Skin epidermis (tissue), 12 donors: ENCODE measurements around the gene PFN2.
"Not testable (repeated sequence)": the region's sequence is repeated elsewhere in the genome, so short reads cannot be mapped to it uniquely, and the experiment has no call there.

ENCODE experiments used
- H3K27ac ChIP-seq, 21 experiments: fragments of 200-600 bp; sonication (generic) in 11 of 21; one replicate each; pipeline ENCODE4 v1.5.0; 2020; ENCODE audit warnings: mild to moderate bottlenecking in 3 of 21, inconsistent platforms in 2 of 21, moderate library complexity in 2 of 21
- H3K4me3 ChIP-seq, 7 experiments: fragments of 200-600 bp; sonication (generic) in 2 of 7; one replicate each; pipeline ENCODE4 v1.5.0; 2020; ENCODE audit warnings: inconsistent platforms in 2 of 7, mild to moderate bottlenecking in 2 of 7, moderate library complexity in 1 of 7

PFN2 gene

DNA sequence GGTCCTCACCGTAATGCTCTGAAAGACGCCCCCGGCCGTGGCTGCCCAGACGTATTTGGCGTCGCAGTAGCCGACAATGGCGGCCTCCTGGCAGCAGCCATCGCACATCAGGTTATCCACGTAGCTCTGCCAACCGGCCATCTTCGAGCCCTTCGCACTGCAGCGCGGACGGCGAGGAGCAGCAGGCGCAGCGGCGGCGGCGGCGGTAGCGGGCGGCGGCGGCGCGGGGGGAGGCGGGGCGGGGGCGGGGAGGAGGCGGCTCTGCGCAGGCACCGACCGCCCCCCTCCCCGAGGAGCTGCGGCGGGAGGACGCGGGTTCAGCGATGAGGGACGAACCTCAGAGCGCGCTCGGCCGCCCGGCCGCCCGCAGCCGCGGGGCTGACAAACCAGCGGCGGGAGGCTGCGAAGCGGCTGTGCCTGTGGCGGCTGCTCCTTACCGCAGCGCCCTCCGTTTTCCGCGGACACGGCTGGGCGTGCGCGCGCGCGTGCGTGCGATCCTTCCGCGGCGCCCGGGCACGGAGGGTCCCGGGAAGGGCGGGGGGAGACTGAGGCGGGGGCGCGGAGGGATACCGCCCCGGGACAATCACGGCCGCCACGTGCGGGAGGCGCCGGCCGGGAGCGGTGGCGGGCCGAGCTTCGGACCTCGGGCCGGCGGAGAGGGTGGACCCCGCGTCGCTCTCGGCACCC is at the start of gene PFN2:
Gene PFN2, minus strand, starts transcription at position 180 of the 687 bp plus-strand sequence. Its CDS starts 39 bp downstream, at position 141.
- Histone ChIP-seq H3K27ac (peak within 1 kb of the TSS; percentile 1 to 86 (median 68)), H3K4me3 (peak within 1 kb of the TSS; percentile 49 to 97 (median 77))

DNA sequence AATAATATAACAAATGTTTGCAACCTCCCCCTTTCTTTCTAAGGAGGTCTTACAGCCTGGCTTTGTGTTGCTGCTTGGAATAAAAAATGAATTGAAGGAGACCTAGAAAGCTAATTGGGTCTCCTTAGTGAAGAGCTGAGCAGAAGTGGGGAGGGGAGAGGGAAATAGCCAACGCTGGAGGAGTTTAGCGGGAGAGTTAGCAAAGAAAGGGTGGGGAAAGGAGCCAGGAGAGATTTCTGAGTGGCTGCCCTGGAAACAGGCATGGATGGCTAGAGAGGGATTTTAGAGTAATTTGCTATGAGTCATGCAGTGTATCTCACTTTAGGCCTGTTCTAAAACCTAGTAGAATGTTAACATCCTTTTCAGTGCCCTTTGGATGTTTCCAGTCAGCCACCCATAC is 45.2 kb upstream of the PFN2 start:
- Histone ChIP-seq H3K4me3 (no peak overlapping the region), H3K27ac (no peak overlapping the region)

GRCh38 chr3:150014782-150015181 is 44.1 kb upstream of the PFN2 start:
- Histone ChIP-seq H3K4me3 (no peak overlapping the region), H3K27ac (no peak overlapping the region)

GRCh38 chr3:150013801-150014200 is 43.1 kb upstream of the PFN2 start:
- H3K4me3 ChIP-seq: no peak overlapping the region

DNA sequence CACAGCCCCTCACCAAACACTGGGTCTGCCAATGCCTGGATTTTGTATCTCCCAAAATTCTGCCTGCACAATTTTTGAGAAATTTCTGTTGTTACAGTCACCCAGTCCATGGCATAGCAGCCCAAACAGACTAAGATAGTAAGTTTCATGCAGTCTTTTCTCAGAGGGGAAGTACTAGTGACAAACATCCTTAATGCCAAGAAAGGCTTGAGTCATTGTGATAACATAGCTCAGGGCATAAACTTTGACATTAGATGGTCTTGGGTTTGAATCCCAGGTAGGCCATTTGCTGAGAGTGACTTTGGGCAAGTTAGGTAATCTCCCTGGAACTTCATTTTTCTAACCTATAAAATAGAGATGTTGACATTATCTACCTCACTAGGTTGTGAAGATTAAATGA is 36.1 kb upstream of the PFN2 start:
- Histone ChIP-seq H3K27ac (no peak overlapping the region), H3K4me3 (no peak overlapping the region)

More at GRCh38 chr3:150013801-150014200, 43.1 kb upstream of the PFN2 start:
- no peak overlapping the region for H3K27ac ChIP-seq

DNA sequence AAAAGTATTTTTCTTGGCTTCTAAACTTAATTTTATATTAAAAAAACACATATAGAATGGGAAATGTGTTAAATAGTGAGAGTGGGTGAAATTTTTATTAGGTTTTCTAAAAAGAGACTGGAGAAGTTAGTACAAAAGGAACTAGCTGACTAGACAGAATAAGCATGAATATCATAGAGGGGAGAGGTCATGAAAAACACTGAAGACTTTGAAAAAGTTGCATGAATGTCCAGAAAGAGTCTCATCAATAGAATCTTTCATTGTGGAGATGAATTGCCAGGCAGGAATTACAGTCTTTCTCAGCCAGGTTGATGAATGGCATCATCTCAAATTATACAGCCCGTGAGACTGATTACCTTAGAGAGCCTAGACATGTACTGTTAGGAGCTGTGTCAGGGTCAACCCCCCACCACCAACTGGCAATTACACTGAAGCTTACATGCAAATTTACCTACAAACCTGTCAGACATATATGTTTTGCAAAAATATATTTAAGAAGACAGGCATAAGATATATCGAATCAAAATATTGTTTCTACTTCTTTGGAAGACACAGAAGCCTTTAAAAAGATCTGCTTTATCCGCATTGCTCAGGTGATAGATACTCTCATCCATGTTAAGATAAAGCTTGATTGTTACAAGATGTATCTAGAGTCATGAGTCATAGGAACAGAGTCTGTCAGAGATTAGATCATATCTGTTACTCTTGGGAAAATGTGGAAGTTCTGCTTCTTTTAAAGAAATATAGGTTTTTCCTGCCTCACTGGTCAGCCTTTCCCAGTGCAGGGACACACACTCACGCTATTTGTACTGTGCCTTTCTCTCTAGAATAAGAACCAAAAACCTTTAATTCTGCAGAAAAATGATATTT is 34.8 kb upstream of the PFN2 start:
- no peak overlapping the region for H3K4me3 ChIP-seq
- H3K27ac ChIP-seq: no peak overlapping the region

GRCh38 chr3:150000641-150001040 is 29.9 kb upstream of the PFN2 start:
- Histone ChIP-seq H3K27ac (no peak overlapping the region), H3K4me3 (no peak overlapping the region)

- Histone ChIP-seq H3K27ac (no peak overlapping the region), H3K4me3 (no peak overlapping the region)
Observed at GRCh38 chr3:149999421-149999820, 28.7 kb upstream of the PFN2 start.

- Histone ChIP-seq H3K27ac (no peak overlapping the region), H3K4me3 (no peak overlapping the region)
Observed at GRCh38 chr3:149998946-149999345, 28.3 kb upstream of the PFN2 start.

DNA sequence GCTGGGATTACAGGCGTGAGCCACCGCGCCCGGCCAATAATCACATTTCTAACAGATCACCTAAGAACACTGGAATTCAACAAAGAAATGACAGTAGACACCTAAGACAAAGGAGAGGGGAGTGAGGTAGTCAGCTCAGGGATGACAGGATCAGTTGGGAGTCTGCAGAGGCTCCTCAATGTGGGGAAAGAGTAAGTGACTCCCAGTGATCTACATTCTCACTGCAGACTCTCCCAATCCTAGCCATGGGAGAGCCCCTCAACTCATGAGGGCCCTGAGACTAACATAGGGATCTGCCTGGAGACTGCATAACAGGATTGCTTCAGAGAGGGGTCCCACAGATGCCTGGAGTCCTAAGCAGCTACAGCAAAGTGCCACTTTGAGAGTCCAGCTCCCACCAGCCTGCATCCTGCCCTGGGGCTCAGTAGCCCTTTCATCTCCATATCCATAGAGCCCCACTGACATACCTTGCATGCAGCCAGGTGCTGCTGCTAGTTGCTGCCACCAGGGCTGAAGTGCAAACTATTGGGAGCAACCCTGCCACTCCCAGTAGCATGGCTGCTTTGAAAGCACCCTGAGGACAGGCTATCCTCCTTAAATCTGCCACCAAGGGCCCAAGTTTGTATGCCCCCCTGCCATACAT is 21.8 kb upstream of the PFN2 start:
- no peak overlapping the region for H3K27ac ChIP-seq
- no peak overlapping the region for H3K4me3 ChIP-seq

DNA sequence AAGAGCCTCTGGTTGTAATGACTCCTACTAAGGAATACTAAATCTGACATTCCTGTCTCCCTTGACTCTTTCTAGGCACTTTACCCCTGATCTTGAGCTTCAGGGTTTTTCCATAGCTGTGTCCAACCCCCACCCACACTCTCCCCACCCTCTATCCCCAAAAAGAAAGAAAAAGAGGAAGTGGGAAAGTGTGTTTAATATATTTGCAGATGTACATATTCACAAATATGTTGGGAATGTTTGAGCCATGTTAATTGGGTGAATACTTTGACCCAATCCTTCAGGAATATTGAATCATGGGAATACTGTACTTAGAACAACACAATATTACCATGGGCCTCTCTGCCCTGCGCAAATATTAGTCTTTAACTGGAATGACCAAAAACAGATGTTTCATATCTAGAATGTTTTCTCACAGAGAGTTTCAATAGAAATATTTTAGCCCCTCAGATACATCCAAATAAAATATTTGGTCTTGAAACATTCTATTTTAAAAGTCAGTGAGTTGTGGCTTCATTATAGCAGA is 19.8 kb upstream of the PFN2 start:
- no peak overlapping the region for H3K4me3 ChIP-seq
- no peak overlapping the region for H3K27ac ChIP-seq

- Histone ChIP-seq H3K4me3 (no peak overlapping the region), H3K27ac (no peak overlapping the region)
Observed at GRCh38 chr3:149989307-149989706, 18.6 kb upstream of the PFN2 start.

GRCh38 chr3:149983628-149984027 is 12.9 kb upstream of the PFN2 start:
- H3K4me3 ChIP-seq: no peak overlapping the region
- no peak overlapping the region for H3K27ac ChIP-seq

- not testable (repeated sequence) for H3K27ac ChIP-seq, H3K4me3 ChIP-seq
Observed at GRCh38 chr3:149983053-149983452, 12.4 kb upstream of the PFN2 start.

- H3K27ac ChIP-seq, H3K4me3 ChIP-seq: not testable (repeated sequence)
Observed at GRCh38 chr3:149981979-149982378, 11.3 kb upstream of the PFN2 start.

DNA sequence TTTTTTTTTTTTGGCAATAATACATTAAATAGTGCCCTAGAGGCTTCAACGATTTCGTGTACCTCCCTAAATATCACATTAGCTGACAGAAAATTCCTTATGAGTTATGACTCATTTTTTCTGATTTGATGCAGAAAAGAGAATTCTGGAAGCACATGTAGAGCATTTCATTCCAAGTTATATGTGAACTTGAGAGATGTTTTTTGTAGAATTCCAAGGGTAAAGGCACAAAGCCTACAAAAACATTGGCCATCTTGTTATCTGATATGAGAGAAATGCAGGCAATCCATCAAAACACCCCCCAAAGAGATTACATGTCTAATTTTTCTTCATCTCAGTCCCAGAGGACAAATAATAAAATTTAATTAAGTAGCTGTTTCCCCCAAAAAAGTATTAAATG is 6.7 kb upstream of the PFN2 start:
- no peak overlapping the region for H3K27ac ChIP-seq
- H3K4me3 ChIP-seq: no peak overlapping the region

- H3K4me3 ChIP-seq: no peak overlapping the region
- no peak overlapping the region for H3K27ac ChIP-seq
Observed at GRCh38 chr3:149975919-149976318, 5.2 kb upstream of the PFN2 start.

DNA sequence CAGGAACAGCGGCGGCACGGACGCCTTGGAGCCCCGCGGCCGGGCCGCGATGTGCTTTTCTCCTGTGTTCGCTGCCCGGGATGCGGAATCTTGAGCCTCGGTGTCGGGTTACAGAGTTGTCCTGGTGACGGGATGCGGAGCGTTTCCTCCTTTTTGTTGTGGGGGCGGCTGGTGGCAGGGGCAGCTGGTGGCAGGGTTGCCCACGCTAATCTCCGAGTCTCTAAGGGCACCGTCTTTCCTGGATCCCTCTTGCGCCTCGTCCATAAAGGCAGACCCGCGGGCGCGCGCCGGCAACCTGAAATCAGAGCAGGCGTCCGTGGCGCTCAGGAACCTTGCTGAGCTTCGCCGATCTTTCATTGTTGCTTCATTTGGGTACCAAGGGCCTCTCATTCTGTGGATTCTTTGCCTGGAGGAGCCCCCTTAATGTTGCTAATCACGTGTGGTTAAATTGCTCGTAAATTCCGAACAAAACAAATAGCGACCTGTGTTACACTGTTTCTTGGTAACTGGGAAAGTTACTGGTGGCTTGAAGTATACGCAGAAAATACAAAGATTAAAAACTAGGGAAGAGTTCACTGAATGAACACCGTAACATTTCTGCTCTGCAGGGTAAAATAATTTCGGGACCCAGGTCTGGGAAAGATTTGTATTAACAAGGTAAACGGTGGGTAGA is 844 bp upstream of the PFN2 start:
- peak overlapping the region; percentile 49 to 97 (median 77) for H3K4me3 ChIP-seq
- H3K27ac ChIP-seq: peak overlapping the region in 18 of 21 experiments; percentile 2 to 86 (median 64)

GRCh38 chr3:149969940-149970715 is 567 bp downstream of the PFN2 start:
- peak overlapping the region; percentile 1 to 86 (median 68) for H3K27ac ChIP-seq

More at GRCh38 chr3:149969940-149970715, 567 bp downstream of the PFN2 start:
- H3K4me3 ChIP-seq: peak overlapping the region; percentile 49 to 97 (median 77)
